Subcutaneous adipose tissue (tissue), 4 donors: ENCODE measurements around the gene AP3B1. TPM values are rescaled to one million over a fixed set of nuclear protein-coding genes. Genes with fewer than 3 reads are reported as not detected.

Experiments used
- small RNA-seq: library from RNA; depleted of rRNA; stranded (forward); fragments of <200 nt; gene quantifications from one replicate; pipeline ENCODE3, GENCODE V24; 2016
- total RNA-seq, 4 donors: library from RNA; depleted of rRNA; stranded (reverse); fragments of >200 nt; gene quantifications; one replicate each; pipeline ENCODE4 v1.1.0, GENCODE V29; 2016
- TF ChIP-seq, protein P1 (sequence below): fragments of 450-650 bp; IDR thresholded peaks from one replicate; pipeline ENCODE4 v1.5.1; 2016; ENCODE audit warnings: low read depth, mild to moderate bottlenecking, control low read depth, antibody characterized with exemption, moderate library complexity

AP3B1 gene
- total RNA-seq, 4 donors from 2014 or later: 44.6 to 71.4 (median 47.8) TPM

DNA sequence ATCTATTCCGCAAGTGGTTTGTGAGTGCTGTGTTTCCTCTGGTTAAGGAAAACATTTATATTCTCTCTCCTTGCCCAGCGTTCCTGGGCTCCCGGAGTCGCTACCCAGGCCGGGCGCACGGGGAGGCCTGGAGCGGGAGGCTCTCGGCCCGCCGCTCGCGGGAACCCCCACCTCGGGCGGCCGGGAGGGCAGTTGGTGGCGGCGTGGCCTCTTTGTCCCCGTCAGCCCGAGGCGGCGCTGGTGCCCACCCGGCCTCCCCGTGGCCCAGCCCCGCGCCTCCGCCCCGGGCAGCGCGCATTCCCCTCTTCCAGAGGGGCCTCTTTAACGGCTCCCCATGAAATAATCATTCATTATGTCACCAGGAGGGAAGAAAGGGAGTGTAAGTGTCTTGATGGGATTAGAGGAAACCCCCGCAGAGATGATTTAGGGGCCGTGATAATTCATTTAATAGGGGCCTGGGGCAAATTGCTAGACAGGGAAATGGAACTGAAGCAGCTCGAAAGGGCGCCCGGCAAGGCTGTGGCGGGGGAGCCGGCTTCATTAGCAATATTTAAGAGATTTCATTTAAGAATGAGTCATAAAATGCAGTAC lies 336.5 kb downstream of the AP3B1 start:
- TF ChIP-seq, protein P1, sequence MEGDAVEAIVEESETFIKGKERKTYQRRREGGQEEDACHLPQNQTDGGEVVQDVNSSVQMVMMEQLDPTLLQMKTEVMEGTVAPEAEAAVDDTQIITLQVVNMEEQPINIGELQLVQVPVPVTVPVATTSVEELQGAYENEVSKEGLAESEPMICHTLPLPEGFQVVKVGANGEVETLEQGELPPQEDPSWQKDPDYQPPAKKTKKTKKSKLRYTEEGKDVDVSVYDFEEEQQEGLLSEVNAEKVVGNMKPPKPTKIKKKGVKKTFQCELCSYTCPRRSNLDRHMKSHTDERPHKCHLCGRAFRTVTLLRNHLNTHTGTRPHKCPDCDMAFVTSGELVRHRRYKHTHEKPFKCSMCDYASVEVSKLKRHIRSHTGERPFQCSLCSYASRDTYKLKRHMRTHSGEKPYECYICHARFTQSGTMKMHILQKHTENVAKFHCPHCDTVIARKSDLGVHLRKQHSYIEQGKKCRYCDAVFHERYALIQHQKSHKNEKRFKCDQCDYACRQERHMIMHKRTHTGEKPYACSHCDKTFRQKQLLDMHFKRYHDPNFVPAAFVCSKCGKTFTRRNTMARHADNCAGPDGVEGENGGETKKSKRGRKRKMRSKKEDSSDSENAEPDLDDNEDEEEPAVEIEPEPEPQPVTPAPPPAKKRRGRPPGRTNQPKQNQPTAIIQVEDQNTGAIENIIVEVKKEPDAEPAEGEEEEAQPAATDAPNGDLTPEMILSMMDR: no peak

DNA sequence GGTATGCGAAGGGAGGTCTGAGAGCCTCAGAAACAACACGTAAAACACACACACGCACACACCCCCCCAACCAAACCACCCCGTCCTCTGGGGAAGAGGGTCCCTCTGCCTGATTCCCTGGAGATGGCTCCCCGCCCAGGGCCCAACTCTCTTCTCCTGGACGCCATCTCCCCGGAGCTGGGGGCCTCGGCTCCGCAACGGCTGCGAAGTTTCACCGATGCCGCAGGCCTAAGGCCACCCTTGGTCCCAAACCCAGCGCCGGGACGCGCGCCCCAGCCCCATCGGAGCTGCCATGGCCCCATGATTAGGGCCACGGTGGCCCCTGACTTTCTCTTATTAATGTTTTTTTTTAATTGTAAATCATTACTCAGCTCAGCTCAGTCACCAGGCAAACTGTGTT lies 337.0 kb downstream of the AP3B1 start:
- TF ChIP-seq, protein P1: no peak

DNA sequence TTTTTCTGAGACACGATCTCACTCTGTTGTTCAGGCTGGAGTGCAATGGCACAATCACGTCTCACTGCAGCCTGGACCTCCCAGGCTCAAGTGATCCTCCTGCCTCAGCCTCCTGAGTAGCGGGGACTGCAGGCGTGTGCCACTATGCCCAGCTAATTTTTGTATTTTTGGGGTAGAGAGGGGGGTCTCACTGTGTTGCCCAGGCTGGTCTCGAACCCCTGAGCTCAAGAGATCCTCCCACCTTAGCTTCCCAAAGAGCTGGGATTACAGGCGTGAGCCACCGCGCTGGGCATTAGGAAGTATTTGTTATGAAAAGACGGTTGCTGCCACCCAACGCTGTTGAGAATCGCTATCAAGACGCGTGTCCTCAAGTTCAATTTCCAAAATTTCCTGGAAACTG lies 337.4 kb downstream of the AP3B1 start:
- TF ChIP-seq, protein P1: no peak

DNA sequence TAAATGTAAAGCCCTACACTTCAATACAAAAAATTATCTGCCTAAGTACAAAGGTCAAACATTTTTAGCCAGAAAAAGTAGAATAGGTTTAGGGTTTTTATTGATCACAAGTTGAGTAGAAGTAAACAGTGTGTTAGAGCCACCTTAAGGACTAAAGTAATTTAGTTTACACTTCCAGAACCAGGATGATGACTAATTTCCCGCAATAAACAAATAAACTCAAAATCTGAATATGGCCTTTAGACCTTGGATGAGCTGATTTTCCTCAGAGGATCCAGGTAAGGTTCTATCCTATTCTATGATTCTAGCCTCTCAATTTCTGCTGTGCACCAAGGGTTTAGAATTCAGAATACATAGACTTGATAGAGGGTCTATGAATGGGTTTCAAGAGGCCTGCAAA lies 338.9 kb downstream of the AP3B1 start:
- TF ChIP-seq, protein P1: no peak

DNA sequence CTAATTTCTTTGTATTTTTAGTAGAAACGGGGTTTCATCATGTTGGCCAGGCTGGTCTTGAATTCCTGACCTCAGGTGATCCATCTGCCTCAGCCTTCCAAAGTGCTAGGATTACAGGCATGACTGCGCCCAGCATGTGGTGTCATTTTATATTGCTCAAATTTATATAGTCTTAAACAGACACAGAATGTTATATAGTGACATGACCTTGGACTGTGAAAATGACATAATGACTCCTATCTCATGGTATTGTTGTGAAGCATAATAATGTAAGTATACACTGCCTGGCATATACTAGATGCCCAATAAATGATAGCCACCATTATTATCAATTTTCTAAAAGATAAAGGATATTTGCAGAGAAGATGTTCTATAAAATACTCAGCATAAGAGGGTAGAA lies 341.1 kb downstream of the AP3B1 start:
- TF ChIP-seq, protein P1: no peak

DNA sequence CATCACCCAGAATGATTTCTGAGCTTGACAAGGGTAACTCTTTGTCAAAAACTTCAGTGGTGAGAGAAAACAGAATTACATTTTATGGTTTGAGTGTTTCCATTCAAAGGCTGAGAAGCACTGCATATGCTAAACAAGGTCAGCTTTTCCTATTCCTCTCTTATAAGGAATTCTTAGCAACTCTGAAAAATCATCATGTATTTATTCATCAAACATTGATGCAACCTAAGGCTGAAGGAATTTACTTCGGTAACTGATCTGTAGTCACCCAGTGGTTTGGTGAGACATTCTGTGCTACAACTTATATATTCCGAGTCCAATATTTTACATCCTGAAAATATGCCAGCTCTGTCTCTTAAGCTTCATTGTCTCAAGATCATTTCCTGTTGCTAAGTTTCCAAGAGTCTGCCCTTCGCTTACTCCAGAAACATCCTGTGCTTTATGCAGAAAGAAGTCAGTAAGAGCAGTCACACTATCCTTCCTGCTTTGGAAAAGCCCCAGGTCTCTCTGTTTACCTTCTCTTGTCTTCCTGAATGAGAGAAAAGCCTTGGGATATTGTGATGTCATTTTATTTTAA lies 341.8 kb downstream of the AP3B1 start:
- TF ChIP-seq, protein P1: no peak

Small RNAs within 50 kb of the gene (small RNA-seq; reads per million reads assigned to genes)
- gene RF00019 (0.49 reads per million), gene RNU6-183P (not detected)

Other genes starting within 250 kb of the AP3B1 start
- 10 to 100 TPM; 27.5 to 41.3 (median 34.0) TPM for gene SCAMP1, start 65.9 kb upstream of the AP3B1 start, total RNA-seq